Panc1 (cell line): ENCODE data around the gene LRRFIP1. TPM values are rescaled to one million over a fixed set of nuclear protein-coding genes. Genes with fewer than 3 reads are reported as not detected.

Experiments
- ATAC-seq: fragments of 200-7000 bp; cut with Tn5 transposase; 2 replicates; pipeline ENCODE4 v1.9.1; 2020; ENCODE audit warnings: mild to moderate bottlenecking, moderate library complexity
- BruUV-seq: library from RNA; stranded (reverse); fragments of 400-500 nt; replicated peaks from 2 replicates; lab custom pipeline; 2021; lab: Mats Ljungman, UMichigan
- CTCF ChIA-PET: fragments of 300-600 bp; sonication (Branson Sonifier 250); formaldehyde crosslinking; loops from one replicate; lab custom pipeline; 2022; ENCODE audit warnings: antibody characterized with exemption; lab: Charles Lee
- POLR2A ChIA-PET: fragments of 300-600 bp; sonication (Branson Sonifier 250); formaldehyde crosslinking; loops from one replicate; lab custom pipeline; 2022; ENCODE audit warnings: antibody characterized with exemption; lab: Charles Lee
- DNase-seq: peaks from one replicate; pipeline ENCODE4 v3.0.0-alpha.2; 2010; ENCODE audit warnings: low read depth, low spot score
- H3K27ac ChIP-seq: 2 replicates; pipeline ENCODE4 v1.5.1; 2011; ENCODE audit warnings: mild to moderate bottlenecking, low read length, inconsistent platforms
- H3K27me3 ChIP-seq: fragments of 200-500 bp; sonication (Bioruptor generic); 2 replicates; pipeline ENCODE4 v1.6.0; 2014; ENCODE audit warnings: low read length, inconsistent platforms; ENCODE audit not compliant: control insufficient read depth, insufficient read depth
- H3K36me3 ChIP-seq: fragments of 200-500 bp; sonication (Bioruptor generic); 2 replicates; pipeline ENCODE4 v1.5.1; 2014; ENCODE audit warnings: inconsistent platforms, mild to moderate bottlenecking, low read length, moderate library complexity; ENCODE audit not compliant: control insufficient read depth, insufficient read depth
- H3K4me1 ChIP-seq: 2 replicates; pipeline ENCODE4 v1.5.1; 2011; ENCODE audit warnings: inconsistent platforms, mild to moderate bottlenecking, low read length, moderate library complexity; ENCODE audit not compliant: control insufficient read depth, insufficient read depth
- H3K4me3 ChIP-seq, 2 experiments: 2 replicates each; pipeline ENCODE4 v1.5.1; 2011 to 2012; ENCODE audit warnings: low read depth in 2 of 2, low read length in 2 of 2, mild to moderate bottlenecking in 2 of 2, inconsistent platforms in 1 of 2, moderate library complexity in 1 of 2
- H3K9me3 ChIP-seq: fragments of 200-500 bp; sonication (Bioruptor generic); 2 replicates; pipeline ENCODE4 v1.5.1; 2014; ENCODE audit warnings: low read depth, mild to moderate bottlenecking, inconsistent platforms, low read length, moderate library complexity; ENCODE audit not compliant: control insufficient read depth, insufficient read depth
- POLR2AphosphoS5 ChIP-seq: IDR thresholded peaks from 2 replicates; pipeline ENCODE4 v1.6.1; 2012; ENCODE audit warnings: mild to moderate bottlenecking, low read depth, low read length, moderate library complexity
- SIN3A ChIP-seq: IDR thresholded peaks from 2 replicates; pipeline ENCODE4 v1.6.1; 2012; ENCODE audit warnings: low read depth, mild to moderate bottlenecking, low read length, moderate library complexity, borderline replicate concordance; ENCODE audit not compliant: insufficient read depth
- TCF7L2 ChIP-seq: IDR thresholded peaks from 2 replicates; pipeline ENCODE4 v1.6.1; 2011; ENCODE audit warnings: mild to moderate bottlenecking, low read depth, low read length, inconsistent platforms
- in situ Hi-C: cut with HindIII; loops from 2 replicates; pipeline ENCODE4 v1.10.0; 2016; ENCODE audit warnings: low sequenced_read_pairs, low pct_unique_long_range_greater_than_20kb
- intact Hi-C: fragments of 100-400 bp; cut with micrococcal nuclease; formaldehyde crosslinking; loops from one replicate; pipeline ENCODE4 v1.10.0; 2022; ENCODE audit not compliant: unreplicated experiment
- total RNA-seq: library from RNA; stranded (reverse); gene quantifications from one replicate; pipeline ENCODE4 v1.2.1, GENCODE V29; 2021; ENCODE audit not compliant: unreplicated experiment
- TF ChIP-seq, protein P1 (sequence below): fragments of 450-650 bp; IDR thresholded peaks from 2 replicates; pipeline ENCODE4 v1.5.1; 2017; ENCODE audit warnings: mild to moderate bottlenecking
- TF ChIP-seq, protein P2 (sequence below), 2 experiments: IDR thresholded peaks; 2 replicates each; pipeline ENCODE4 v1.6.1; 2011 to 2012; ENCODE audit warnings: low read depth in 2 of 2, control low read depth in 1 of 2, low read length in 1 of 2, mild to moderate bottlenecking in 1 of 2, moderate library complexity in 1 of 2; ENCODE audit not compliant: insufficient read depth in 1 of 2

LRRFIP1 gene
- total RNA-seq, 1 experiment from 2014 or later = 121 TPM

- Histone ChIP-seq H3K36me3 (no peaks in the 10 kb centered on the region; the same call in 1 of the 2 replicates), H3K27me3 (no peaks in the 10 kb centered on the region), H3K4me1 (no peaks in the 10 kb centered on the region), H3K27ac (no peak overlapping the region), H3K4me3 (no peak overlapping the region), H3K9me3 (no peaks in the 10 kb centered on the region)
- no TSS peak for BruUV-seq
- POLR2A ChIA-PET = no interaction called here
- ATAC-seq (no peak), DNase-seq (no peak)
- TF ChIP-seq, protein P1, sequence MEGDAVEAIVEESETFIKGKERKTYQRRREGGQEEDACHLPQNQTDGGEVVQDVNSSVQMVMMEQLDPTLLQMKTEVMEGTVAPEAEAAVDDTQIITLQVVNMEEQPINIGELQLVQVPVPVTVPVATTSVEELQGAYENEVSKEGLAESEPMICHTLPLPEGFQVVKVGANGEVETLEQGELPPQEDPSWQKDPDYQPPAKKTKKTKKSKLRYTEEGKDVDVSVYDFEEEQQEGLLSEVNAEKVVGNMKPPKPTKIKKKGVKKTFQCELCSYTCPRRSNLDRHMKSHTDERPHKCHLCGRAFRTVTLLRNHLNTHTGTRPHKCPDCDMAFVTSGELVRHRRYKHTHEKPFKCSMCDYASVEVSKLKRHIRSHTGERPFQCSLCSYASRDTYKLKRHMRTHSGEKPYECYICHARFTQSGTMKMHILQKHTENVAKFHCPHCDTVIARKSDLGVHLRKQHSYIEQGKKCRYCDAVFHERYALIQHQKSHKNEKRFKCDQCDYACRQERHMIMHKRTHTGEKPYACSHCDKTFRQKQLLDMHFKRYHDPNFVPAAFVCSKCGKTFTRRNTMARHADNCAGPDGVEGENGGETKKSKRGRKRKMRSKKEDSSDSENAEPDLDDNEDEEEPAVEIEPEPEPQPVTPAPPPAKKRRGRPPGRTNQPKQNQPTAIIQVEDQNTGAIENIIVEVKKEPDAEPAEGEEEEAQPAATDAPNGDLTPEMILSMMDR = no peak
- TF ChIP-seq TCF7L2 = no peak
- TF ChIP-seq, protein P2, sequence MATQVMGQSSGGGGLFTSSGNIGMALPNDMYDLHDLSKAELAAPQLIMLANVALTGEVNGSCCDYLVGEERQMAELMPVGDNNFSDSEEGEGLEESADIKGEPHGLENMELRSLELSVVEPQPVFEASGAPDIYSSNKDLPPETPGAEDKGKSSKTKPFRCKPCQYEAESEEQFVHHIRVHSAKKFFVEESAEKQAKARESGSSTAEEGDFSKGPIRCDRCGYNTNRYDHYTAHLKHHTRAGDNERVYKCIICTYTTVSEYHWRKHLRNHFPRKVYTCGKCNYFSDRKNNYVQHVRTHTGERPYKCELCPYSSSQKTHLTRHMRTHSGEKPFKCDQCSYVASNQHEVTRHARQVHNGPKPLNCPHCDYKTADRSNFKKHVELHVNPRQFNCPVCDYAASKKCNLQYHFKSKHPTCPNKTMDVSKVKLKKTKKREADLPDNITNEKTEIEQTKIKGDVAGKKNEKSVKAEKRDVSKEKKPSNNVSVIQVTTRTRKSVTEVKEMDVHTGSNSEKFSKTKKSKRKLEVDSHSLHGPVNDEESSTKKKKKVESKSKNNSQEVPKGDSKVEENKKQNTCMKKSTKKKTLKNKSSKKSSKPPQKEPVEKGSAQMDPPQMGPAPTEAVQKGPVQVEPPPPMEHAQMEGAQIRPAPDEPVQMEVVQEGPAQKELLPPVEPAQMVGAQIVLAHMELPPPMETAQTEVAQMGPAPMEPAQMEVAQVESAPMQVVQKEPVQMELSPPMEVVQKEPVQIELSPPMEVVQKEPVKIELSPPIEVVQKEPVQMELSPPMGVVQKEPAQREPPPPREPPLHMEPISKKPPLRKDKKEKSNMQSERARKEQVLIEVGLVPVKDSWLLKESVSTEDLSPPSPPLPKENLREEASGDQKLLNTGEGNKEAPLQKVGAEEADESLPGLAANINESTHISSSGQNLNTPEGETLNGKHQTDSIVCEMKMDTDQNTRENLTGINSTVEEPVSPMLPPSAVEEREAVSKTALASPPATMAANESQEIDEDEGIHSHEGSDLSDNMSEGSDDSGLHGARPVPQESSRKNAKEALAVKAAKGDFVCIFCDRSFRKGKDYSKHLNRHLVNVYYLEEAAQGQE (IDR thresholded peaks at IDR 0.05; ENCODE audit: insufficient read depth in 1 of 2, low read depth in 2 of 2, low read length in 1 of 2) = no peak
- no peak for TF ChIP-seq SIN3A
- in situ Hi-C loops = no loop called here
- CTCF ChIA-PET = interaction anchor here (0.6 kb wide), 1 partner anchor 184 kb away, joined by 3 read pairs; no protein-coding TSS in a partner anchor
- intact Hi-C loops = no loop called here
These were observed 196.2 kb downstream of the LRRFIP1 start for GRCh38 chr2:237823544-237823943.

GRCh38 chr2:237824085-237824484 is 196.7 kb downstream of the LRRFIP1 start:
- intact Hi-C loops = no loop called here
- in situ Hi-C loops = no loop called here

More at GRCh38 chr2:237824085-237824484, 196.7 kb downstream of the LRRFIP1 start:
- no peaks in the 10 kb centered on the region for H3K4me1 ChIP-seq
- H3K27ac ChIP-seq = no peak overlapping the region
- BruUV-seq = no TSS peak
- H3K4me3 ChIP-seq = no peak overlapping the region
- no peak for DNase-seq
- TF ChIP-seq SIN3A (no peak), TCF7L2 (no peak), POLR2AphosphoS5 (no peak)
- TF ChIP-seq, protein P2 (IDR thresholded peaks at IDR 0.05; ENCODE audit: insufficient read depth in 1 of 2, low read depth in 2 of 2, low read length in 1 of 2) = no peak
- TF ChIP-seq, protein P1 = no peak
- ChIA-PET CTCF (no interaction called here), POLR2A (no interaction called here)
- H3K36me3 ChIP-seq = no peaks in the 10 kb centered on the region; the same call in 1 of the 2 replicates
- ATAC-seq = no peak
- no peaks in the 10 kb centered on the region for H3K27me3 ChIP-seq
- no peaks in the 10 kb centered on the region for H3K9me3 ChIP-seq
